Activated CD8-positive, alpha-beta memory T cell treated with anti-CD3 and anti-CD28 coated beads, Interleukin-2, amount 50 U/mL, for 1 hour (primary cell): ENCODE measurements around the gene ADAMTS17.
"Not testable (repeated sequence)": the region's sequence is repeated elsewhere in the genome, so short reads cannot be mapped to it uniquely, and the experiment has no call there.

Source experiments
- DNase-seq: peaks from one replicate; pipeline ENCODE4 v3.0.0-alpha.2; 2020; ENCODE audit errors: extremely low read depth

Gene ADAMTS17

DNA sequence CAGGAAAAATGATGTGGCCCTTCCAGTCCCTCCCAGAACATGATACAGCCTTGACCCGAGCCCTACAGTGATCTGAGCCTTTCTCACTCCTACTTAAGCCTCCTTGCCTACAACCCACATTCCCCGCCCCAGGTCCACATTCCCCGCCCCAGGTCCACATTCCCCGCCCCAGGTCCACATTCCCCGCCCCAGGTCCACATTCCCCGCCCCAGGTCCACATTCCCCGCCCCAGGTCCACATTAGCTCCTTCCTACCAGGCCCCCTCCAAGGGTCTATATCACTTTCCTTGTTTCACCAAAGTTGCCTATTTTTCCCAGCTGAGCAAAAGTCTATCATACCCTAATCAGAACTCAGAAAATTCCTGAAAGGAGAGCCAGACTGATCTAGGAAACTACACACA is 2.3 kb downstream of the ADAMTS17 start:
- DNase-seq, result not testable (repeated sequence)

- no peak for DNase-seq
Observed at GRCh38 chr15:100338971-100339444, 2.8 kb downstream of the ADAMTS17 start.

DNA sequence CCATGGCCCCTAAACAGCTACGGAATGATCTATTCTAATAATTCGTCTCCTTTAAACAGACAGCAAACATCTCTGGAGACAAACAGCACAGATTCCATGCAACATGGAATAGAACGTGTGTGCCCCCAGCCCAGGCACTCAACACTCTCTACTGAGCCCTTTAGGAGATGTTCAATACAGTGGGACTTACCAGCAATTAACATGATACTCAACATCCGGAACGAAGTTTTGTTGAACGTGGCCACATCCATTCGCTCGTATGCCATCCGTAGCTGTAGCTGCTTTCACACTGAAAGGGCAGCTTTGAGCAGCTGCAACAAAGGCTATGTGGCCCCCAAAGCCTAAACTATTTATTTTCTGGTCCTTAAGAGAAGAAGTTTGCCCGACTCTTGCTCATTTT is 3.5 kb downstream of the ADAMTS17 start:
- DNase-seq, result no peak

DNA sequence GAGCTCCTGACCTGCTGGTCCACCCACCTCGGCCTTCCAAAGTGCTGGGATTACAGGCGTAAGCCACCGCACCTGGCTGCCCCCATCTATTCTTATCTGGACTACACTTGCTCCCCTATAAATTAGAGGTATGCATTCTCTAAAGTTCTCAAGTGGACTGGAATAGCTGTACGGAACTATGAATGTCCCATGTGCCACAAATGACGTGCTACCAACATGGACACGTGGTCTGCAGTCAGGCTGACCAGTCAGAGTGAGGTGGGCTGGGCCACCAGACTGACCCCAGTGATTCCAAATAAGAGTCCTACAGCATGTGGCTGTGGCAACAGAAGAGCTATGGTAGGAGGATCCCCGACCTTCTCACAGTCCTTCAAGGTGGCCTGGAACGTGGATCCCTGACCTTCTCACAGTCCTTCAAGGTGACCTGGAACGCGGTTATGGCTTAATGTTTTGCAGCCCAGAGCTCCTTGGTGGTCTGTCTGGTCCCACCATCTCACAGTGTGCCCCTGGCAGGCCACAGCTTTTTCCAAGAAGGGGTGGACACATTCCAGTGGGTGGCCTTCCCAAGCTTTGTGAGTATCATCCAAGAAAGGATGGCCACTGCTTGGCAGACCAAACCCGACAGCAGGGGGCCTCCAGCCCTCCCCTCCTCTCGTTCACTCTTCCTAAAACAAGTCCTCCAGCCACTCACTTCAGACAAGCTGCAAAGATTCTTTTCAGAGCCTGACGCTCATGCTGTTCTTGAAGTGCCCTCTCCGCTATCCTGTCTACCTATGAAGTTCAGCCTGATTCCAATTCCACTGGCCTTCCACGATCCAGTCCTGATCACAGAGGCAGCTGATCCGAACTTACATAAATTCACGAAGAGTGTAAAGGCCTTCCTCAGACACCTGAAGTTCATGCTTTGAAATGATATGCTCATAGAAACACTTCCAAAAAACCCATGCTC is 4.4 kb downstream of the ADAMTS17 start:
- DNase-seq, result no peak

- no peak for DNase-seq
Observed at GRCh38 chr15:100336061-100336460, 5.7 kb downstream of the ADAMTS17 start.

GRCh38 chr15:100335335-100335999 is 6.3 kb downstream of the ADAMTS17 start:
- DNase-seq, result no peak

- DNase-seq, result no peak
Observed at GRCh38 chr15:100334905-100335304, 6.9 kb downstream of the ADAMTS17 start.

GRCh38 chr15:100334456-100334855 is 7.3 kb downstream of the ADAMTS17 start:
- DNase-seq, result no peak

DNA sequence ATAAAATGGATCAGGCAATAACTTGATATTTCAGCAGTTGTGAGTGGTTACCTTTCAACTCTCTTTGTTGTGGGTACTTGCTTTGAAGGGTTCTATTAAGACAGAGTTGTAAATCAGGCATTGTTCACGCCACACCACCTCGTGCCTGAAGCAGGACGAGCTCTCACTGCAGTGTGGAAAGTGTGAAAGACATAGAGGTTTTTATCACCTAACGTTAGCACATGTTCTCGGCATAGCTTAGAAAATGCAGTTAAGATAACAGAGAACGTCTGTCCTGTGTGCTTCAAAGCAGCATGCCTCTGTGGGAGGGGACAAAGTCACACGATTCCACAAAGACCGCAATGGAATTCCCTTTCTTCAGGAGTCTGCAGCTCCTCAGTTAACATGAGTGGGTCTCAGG is 7.8 kb downstream of the ADAMTS17 start:
- DNase-seq, result no peak

DNA sequence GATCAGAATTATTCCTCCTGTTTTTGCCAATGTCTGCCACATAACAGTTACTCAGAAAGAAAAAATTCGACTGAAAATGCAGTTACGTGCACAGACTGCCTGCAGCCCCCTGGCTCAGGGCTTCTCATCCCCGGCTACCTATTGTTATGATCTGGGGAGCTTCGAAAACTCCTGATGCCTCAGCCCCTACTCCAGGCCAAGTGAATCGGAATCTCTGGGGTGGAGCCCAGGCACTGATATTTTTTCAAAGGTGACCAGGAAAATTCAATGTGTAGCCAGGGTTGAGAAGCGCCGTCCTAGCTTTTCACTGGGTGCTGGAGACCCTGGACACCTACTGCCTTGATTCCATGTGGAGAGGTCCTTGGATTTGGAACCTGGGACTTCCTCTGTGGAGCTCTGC is 8.5 kb downstream of the ADAMTS17 start:
- DNase-seq, result no peak

GRCh38 chr15:100332721-100333120 is 9.1 kb downstream of the ADAMTS17 start:
- no peak for DNase-seq

GRCh38 chr15:100332231-100332630 is 9.5 kb downstream of the ADAMTS17 start:
- no peak for DNase-seq

- DNase-seq, result no peak
Observed at GRCh38 chr15:100330629-100331215, 11.1 kb downstream of the ADAMTS17 start.

DNA sequence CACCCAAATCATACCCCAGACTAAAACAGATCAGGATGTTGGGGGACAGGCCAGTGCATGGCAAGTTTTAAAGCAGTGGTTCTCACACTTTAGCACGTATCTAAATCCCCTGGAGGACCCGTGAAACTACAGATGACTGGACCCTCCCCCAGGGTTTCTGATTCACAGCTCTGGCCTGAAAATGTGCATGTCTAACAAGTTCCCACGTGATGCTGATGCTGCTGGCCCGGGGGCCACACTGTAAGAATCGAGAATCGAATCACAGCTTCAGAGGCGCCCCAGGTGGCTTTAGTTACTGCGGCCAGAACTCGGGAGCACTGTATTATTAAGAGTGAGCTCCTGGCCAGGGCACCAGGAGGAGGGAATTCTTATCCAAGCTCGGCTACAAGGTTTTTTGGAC is 11.6 kb downstream of the ADAMTS17 start:
- DNase-seq, result no peak

DNA sequence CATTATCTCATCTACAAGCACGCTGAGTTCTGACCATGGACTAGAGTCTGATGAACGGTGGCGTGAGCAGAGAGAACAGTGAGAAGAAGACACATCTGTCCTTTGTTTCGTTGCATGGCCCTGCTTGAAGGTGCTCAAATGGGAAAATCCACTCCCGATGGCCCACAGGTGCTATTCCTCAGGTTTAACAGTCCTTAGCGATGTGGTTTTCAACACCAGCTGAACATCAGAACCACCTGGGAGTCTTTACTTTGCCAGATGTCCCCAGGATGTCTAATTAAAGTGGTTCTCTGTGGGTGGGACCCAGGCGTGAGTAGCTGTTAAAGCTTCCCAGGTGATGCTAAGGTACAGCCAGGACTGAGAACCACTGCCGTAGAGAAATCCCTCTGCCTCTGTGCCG is 13.0 kb downstream of the ADAMTS17 start:
- DNase-seq, result no peak

DNA sequence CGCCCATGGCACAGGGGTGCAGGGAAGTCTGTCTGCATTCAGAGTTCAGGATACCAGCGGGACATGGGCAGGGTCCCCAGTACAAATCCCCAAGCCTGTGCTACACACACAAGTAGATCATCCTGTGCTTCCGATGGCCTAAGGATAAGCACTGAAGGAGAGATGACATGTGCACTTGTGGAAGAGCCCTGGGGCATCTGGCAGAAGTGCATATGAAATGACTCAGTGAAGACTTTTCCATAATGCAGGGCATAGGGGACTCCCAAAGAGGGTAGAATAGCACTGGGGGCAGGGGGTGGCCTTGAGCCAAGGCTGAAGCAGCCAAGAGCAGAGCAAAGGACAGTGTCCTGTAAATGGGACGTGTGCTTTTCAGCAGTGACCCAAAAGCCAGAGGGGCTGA is 22.9 kb downstream of the ADAMTS17 start:
- DNase-seq, result no peak

DNA sequence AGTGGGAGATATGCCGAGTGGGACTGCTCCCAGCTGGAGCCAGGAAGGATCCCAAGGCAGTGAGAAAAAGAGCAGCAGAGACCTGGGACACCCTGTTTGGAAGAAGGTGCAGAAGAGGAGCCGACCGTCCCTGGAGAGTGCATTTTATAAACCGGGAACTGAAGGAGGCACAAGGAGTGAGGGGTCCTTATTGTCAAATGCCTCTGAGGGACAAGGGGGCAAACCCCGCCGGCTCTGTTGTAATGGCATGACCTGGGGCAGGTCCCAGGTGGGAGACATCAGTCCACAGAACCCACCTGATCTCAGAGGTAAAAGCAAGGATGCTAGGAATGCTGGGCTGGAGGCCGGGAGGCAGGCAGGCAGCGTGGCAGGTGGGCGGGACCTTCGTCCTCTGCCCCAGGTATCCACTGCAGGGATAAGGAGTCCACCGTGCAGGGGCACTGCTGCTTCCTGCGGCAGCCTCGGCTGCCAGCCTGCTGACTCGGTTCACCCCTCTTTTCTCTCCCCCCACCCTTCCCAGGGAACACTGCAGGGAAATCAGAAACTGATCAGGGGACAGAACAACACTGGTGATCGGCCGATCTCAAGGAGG is 26.9 kb downstream of the ADAMTS17 start:
- DNase-seq, result no peak

DNA sequence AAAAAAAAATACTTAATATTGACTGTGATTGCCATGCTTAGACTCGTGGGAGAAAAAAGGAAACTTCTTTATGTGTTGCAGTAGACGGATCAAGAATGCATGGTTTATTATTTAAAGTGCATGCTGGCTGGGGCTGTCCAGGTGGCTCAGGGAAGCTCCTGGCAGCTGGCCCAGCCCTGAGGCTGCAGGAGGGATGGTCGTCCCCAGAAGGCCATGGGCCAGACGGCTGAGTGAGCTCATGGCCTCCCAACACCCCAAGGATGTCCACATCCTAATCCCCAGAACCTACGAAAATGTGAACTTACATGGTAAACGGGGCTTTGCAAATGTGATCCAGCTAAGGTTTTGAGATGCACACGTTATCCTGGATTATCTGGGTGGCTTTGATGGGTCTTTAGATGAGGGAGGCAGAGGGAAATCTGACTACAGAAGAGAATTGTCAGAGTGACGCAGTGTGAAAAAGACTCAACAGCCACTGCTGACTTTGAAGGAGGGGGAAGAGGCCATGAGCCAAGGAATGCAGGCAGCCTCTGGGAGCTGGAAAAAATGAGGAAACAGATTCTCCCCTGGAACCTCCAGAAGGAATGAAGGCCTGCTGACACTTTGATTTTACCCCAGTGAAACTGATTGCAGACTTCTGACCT is 29.8 kb downstream of the ADAMTS17 start:
- no peak for DNase-seq

GRCh38 chr15:100311154-100311625 is 30.6 kb downstream of the ADAMTS17 start:
- no peak for DNase-seq

DNA sequence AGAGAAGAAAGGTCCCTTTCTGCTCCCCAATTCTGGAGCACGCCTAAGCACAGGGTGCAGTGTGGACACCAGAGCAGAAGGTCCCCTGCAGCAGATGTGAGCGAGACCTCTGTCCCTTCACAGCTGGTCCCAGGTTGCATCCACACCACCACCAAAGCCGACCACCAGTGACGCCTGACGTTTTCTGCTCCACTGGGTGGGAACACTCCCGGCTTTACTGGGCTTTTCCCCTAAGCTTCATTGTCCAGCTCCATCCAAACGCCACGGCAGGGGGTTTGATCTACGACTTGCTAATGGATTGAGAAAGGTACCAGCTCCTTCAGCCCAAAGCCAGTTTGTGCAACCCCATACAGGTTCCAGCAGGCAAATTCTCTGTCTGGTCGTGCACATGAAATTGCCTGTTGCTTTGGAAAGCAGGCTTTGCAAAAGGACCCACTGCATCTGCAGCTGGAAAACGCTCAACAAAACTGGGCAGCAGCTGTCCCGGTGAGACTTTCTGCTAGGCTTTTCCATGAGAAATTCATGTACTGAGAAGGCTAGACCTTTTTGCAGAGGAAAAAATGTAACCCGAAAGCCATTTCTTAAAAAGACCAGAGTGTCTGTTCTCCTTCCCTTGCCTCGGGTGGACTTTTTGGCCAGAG is 31.1 kb downstream of the ADAMTS17 start:
- no peak for DNase-seq

GRCh38 chr15:100310041-100310405 is 31.8 kb downstream of the ADAMTS17 start:
- DNase-seq, result no peak
